ENCODE results near the gene CTIF. TPM values are rescaled to one million over a fixed set of nuclear protein-coding genes. Genes with fewer than 3 reads are reported as not detected.
"Not testable (repeated sequence)": the region's sequence is repeated elsewhere in the genome, so short reads cannot be mapped to it uniquely, and the experiment has no call there.

The CTIF gene
- total RNA-seq, 1 donor from 2014 or later, result 51.5 TPM

DNA sequence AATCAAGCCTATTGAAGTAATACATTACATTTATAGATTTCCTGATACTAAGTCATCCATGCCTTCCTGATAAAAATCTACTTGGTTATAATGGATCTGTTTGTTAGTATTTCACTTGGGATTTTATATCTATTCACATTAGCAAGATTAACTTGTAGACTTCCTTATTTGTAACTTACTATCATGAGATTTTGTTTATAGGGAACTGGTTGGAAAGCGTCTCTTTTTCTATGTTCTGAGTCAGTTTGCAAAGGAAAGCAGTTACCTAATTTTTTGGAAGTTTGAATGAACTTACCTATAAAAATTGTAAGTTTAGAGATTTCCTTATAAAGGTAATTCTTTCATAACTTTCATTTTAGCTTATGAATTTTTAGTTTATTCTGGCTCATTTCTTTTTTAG, 270.5 kb downstream of the CTIF start:
- H3K4me1 Mint-ChIP-seq (ENCODE audit: unreplicated experiment), result peaks cover 17% of the 10 kb centered on the region
- peaks cover 3% of the 10 kb centered on the region for H3K27me3 Mint-ChIP-seq (ENCODE audit: unreplicated experiment)
- TF ChIP-seq, protein P1, sequence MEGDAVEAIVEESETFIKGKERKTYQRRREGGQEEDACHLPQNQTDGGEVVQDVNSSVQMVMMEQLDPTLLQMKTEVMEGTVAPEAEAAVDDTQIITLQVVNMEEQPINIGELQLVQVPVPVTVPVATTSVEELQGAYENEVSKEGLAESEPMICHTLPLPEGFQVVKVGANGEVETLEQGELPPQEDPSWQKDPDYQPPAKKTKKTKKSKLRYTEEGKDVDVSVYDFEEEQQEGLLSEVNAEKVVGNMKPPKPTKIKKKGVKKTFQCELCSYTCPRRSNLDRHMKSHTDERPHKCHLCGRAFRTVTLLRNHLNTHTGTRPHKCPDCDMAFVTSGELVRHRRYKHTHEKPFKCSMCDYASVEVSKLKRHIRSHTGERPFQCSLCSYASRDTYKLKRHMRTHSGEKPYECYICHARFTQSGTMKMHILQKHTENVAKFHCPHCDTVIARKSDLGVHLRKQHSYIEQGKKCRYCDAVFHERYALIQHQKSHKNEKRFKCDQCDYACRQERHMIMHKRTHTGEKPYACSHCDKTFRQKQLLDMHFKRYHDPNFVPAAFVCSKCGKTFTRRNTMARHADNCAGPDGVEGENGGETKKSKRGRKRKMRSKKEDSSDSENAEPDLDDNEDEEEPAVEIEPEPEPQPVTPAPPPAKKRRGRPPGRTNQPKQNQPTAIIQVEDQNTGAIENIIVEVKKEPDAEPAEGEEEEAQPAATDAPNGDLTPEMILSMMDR (IDR thresholded peaks at IDR 0.05; ENCODE audit: unreplicated experiment), result no peak
- H3K9me3 Mint-ChIP-seq (ENCODE audit: unreplicated experiment), result no peaks in the 10 kb centered on the region
- no peaks in the 10 kb centered on the region for H3K36me3 Mint-ChIP-seq (ENCODE audit: low read depth, unreplicated experiment)
- no peak for DNase-seq (ENCODE audit: low spot score)
- no peak overlapping the region for H3K27ac Mint-ChIP-seq (ENCODE audit: unreplicated experiment)
- no peak overlapping the region for H3K4me3 Mint-ChIP-seq (ENCODE audit: unreplicated experiment)

DNA sequence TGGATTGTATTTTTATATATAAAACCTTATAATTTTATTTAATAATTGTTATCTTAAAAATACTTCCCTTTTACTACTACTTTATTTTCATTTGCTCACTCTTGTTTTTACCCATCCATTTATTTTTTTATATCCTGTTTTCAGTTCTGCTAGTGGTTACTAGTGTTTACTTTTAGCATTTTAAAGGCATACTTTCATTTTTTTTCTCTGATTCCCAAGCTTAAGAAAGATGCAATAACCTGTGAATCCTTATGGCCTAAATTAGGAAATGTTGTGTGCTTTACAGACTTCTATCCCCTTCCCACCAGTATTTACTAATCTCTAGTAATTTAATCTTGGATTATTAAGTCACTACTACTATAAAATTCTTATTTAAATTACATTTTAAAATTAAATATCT, 272.0 kb downstream of the CTIF start:
- no peak for DNase-seq (ENCODE audit: low spot score)
- H3K27me3 Mint-ChIP-seq (ENCODE audit: unreplicated experiment), result no peaks in the 10 kb centered on the region
- H3K9me3 Mint-ChIP-seq (ENCODE audit: unreplicated experiment), result no peaks in the 10 kb centered on the region
- no peak overlapping the region for H3K27ac Mint-ChIP-seq (ENCODE audit: unreplicated experiment)
- H3K36me3 Mint-ChIP-seq (ENCODE audit: low read depth, unreplicated experiment), result no peaks in the 10 kb centered on the region
- H3K4me3 Mint-ChIP-seq (ENCODE audit: unreplicated experiment), result no peak overlapping the region
- TF ChIP-seq, protein P1 (IDR thresholded peaks at IDR 0.05; ENCODE audit: unreplicated experiment), result no peak
- H3K4me1 Mint-ChIP-seq (ENCODE audit: unreplicated experiment), result peaks cover 13% of the 10 kb centered on the region

DNA sequence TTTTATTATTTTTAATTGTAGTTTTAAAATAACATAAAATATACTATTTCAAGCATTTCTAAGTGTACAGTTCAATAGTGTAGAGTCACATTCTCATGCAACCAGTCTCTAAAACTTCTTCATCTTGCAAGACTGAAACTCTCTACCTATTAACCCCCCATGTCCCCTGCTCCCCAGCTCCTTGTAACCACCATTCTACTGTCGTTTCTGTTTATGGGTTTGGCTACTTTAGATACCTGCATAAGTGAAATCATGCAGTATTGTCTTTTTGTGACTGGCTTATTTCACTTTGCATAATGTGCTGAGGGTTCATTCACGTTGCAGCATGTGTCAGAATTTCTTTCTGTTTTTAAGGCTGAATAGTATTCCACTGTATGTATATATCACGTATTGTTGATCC, 272.6 kb downstream of the CTIF start:
- no peak overlapping the region for H3K4me3 Mint-ChIP-seq (ENCODE audit: unreplicated experiment)
- no peak overlapping the region for H3K27ac Mint-ChIP-seq (ENCODE audit: unreplicated experiment)
- no peaks in the 10 kb centered on the region for H3K36me3 Mint-ChIP-seq (ENCODE audit: low read depth, unreplicated experiment)
- H3K9me3 Mint-ChIP-seq (ENCODE audit: unreplicated experiment), result no peaks in the 10 kb centered on the region
- no peaks in the 10 kb centered on the region for H3K27me3 Mint-ChIP-seq (ENCODE audit: unreplicated experiment)
- H3K4me1 Mint-ChIP-seq (ENCODE audit: unreplicated experiment), result peaks cover 8% of the 10 kb centered on the region
- no peak for DNase-seq (ENCODE audit: low spot score)
- TF ChIP-seq, protein P1 (IDR thresholded peaks at IDR 0.05; ENCODE audit: unreplicated experiment), result no peak

DNA sequence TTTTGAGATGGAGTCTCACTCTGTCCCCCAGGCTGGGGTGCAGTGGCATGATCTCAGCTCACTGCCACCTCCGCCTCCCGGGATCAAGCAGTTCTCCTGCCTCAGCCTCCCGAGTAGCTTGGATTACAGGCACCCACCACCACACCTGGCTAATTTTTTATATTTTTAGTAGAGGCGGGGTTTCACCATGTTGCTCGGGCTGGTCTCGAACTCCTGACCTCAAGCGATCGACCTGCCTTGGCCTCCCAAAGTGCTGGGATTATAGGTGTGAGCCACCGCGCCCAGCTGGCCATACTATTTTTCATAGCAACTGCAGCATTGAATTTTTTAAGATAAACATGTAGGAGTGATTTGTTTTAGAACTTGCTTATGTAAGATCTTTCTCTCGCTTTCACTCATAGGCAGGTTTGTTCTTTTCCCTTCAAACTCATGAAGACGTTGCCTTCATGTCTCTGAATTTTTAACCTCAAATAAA, 273.2 kb downstream of the CTIF start:
- H3K27me3 Mint-ChIP-seq (ENCODE audit: unreplicated experiment); H3K9me3 Mint-ChIP-seq (ENCODE audit: unreplicated experiment); DNase-seq (ENCODE audit: low spot score); H3K4me1 Mint-ChIP-seq (ENCODE audit: unreplicated experiment); H3K4me3 Mint-ChIP-seq (ENCODE audit: unreplicated experiment); H3K36me3 Mint-ChIP-seq (ENCODE audit: low read depth, unreplicated experiment); H3K27ac Mint-ChIP-seq (ENCODE audit: unreplicated experiment): not testable (repeated sequence)

DNA sequence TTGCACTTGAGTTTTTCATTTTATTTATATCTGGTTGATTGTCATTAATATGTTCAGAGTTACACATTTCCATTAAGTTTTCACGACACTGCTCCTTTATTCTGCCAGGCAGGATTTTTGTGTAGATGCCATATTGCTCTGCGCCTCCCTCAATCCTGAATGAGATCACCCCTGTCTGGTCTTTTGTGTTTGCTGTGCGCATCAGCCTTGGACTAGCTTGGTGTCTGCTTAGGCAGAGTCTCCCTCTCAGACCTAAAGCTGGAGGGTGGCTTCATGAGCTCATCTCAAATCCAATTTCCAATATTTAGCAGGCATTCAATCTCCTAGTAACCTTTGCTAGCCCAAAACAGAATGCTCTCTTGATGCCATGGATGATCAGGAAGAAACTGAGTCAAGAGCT, 274.5 kb downstream of the CTIF start:
- TF ChIP-seq, protein P1 (IDR thresholded peaks at IDR 0.05; ENCODE audit: unreplicated experiment), result no peak
- H3K4me1 Mint-ChIP-seq (ENCODE audit: unreplicated experiment), result peaks cover 3% of the 10 kb centered on the region
- no peak overlapping the region for H3K4me3 Mint-ChIP-seq (ENCODE audit: unreplicated experiment)
- no peak for DNase-seq (ENCODE audit: low spot score)
- peaks cover 10% of the 10 kb centered on the region for H3K36me3 Mint-ChIP-seq (ENCODE audit: low read depth, unreplicated experiment)
- no peaks in the 10 kb centered on the region for H3K9me3 Mint-ChIP-seq (ENCODE audit: unreplicated experiment)
- H3K27me3 Mint-ChIP-seq (ENCODE audit: unreplicated experiment), result no peaks in the 10 kb centered on the region
- H3K27ac Mint-ChIP-seq (ENCODE audit: unreplicated experiment), result no peak overlapping the region
